ENCODE results near the gene CD14.
"Not testable (repeated sequence)": the region's sequence is repeated elsewhere in the genome, so short reads cannot be mapped to it uniquely, and the experiment has no call there.

Gene CD14

DNA sequence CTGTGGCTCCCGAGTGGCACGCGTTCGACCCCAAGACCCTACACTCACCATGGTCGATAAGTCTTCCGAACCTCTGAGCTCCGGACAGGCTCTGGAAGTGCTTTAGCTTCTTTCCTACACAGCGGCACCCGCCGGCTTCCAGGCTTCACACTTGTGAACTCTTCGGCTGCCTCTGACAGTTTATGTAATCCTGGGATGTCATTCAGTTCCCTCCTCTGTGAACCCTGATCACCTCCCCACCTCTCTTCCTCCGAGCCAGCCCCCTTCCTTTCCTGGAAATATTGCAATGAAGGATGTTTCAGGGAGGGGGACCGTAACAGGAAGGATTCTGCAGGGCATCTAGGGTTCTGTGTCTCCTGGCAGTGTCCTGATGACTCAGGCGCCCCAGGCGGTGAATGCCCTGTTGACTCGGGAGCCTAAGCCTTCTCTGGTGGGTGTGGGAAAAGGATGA, at the start of gene CD14:
CD14 (minus strand) TSS at position 155 of the 451 bp plus-strand sequence; CDS start at position 51, 104 bp downstream.
- H3K4me3 ChIP-seq (ENCODE audit: low read depth, low read length): no peak within 1 kb of the TSS

- H3K4me3 ChIP-seq (ENCODE audit: low read depth, low read length): no peak overlapping the region
These were observed 46.0 kb upstream of the CD14 start for GRCh38 chr5:140678993-140679392.

- H3K4me3 ChIP-seq (ENCODE audit: low read depth, low read length): no peak overlapping the region
These were observed 45.0 kb upstream of the CD14 start for GRCh38 chr5:140677947-140678346.

DNA sequence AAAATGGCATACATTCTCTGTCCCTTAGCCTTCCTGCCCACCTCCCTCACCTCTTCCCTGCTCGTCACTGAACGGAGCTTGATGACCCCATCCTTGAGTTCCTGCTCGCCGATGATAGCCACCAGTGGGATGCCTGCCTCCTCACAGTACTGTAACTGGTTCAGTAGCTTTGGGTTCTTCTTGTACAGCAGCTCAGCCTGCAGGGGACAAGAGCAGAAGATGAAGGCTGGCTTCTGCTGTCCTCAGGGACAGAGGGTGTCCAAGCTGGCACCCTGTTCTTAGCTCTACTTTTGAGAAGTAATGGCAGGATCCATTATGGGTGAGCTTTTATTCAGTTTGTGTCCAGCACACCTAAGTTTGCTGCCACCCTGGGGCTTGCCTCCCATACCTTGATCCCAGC, 41.7 kb upstream of the CD14 start:
- no peak overlapping the region for H3K4me3 ChIP-seq (ENCODE audit: low read depth, low read length)

GRCh38 chr5:140674211-140674610, 41.2 kb upstream of the CD14 start:
- no peak overlapping the region for H3K4me3 ChIP-seq (ENCODE audit: low read depth, low read length)

- H3K4me3 ChIP-seq (ENCODE audit: low read depth, low read length): peak within 1 kb of the TSS; percentile 14
These were observed 40.4 kb upstream of the CD14 start, which contains the start of gene DND1 for GRCh38 chr5:140673187-140673976. DND1 (minus strand) TSS chr5:140673576; CDS start chr5:140673542, 34 bp downstream.

- peak overlapping the region; percentile 14 for H3K4me3 ChIP-seq (ENCODE audit: low read depth, low read length)
These were observed 39.6 kb upstream of the CD14 start for GRCh38 chr5:140672455-140673186.

DNA sequence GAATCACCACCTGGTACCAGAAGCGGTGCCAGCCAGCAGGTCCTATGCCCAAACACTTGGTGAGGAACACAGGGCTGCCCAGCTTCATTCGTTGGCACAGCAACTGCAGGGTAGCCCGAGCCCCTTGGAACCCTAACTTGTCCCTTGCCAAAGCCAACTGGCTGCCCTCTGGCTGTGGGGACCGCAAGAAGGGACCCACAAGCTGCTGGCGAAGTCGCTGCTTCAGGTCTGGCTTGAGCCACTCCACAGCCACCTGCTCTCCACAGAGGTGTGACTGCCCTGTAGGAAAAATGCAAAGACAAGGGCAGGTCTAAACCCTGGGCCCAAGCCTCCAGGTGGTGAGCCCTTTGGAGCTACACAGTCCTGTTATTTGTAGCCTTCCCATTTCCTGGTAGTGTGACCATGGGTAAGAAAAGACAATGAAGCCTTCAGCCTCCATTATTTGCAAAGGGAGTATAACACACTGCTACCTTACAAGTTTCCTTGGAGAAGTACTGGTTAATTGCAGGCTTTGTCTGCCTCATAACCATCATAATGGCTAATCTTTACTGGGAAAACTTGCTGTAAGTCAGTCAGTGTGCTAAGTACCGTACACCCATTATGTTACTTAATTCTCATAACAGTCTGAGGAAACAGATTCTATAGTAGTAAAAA, 38.6 kb upstream of the CD14 start:
- no peak overlapping the region for H3K4me3 ChIP-seq (ENCODE audit: low read depth, low read length)

- H3K4me3 ChIP-seq (ENCODE audit: low read depth, low read length): not testable (repeated sequence)
These were observed 38.1 kb upstream of the CD14 start for GRCh38 chr5:140671035-140671434.

DNA sequence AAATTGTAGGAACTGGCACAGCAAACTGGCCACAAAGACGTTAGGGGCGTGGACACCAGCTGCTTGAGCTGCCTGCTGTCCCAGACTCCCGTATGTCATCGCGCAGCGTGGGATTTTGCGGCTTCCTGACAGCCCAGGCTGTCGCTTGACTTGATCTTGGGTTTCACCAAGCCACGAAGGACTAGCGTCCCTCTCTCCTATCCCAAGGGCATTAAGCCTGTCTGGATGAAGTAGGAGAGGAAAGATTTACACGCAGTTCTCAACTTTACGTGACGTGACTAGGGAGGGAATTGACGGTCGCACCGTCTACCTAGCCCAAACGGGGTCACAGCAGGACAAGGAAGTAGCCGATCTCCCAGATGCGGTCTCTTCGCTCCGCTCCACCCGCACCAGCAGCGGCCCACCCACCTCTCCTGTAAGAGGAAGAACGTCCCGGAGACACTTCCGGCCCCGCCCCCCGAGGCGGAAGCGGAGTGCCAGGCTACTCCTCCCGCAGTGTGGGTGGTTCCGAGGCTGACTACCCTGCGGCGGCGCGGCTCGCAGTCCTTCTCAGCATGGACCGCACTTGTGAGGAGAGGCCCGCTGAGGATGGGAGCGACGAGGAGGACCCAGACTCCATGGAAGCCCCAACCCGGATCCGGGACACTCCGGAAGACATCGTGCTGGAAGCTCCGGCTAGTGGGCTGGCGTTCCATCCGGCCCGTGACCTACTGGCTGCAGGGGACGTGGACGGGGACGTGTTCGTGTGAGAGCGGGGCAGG, 31.6 kb upstream of the CD14 start, which contains the start of gene WDR55:
WDR55 (plus strand) TSS at position 546 of the 761 bp plus-strand sequence; CDS start at position 555, 9 bp downstream.
- H3K4me3 ChIP-seq (ENCODE audit: low read depth, low read length): peak within 1 kb of the TSS; percentile 92

DNA sequence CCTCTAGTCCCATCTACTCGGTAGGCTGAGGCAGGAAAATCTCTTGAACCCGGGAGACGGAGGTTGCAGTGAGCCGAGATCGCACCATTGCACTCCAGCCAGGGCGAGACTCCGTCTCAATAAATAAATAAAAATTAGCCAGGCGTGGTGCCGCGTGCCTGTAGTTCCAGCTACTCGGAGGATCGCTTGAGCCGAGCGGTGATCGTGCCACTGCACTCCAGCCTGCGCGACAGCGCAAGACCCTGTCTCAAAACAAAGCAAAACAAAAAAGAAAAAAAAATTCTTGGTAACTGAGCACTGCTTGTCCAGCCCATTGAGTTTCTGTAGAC, 31.0 kb upstream of the CD14 start:
- H3K4me3 ChIP-seq (ENCODE audit: low read depth, low read length): peak overlapping the region; percentile 92

DNA sequence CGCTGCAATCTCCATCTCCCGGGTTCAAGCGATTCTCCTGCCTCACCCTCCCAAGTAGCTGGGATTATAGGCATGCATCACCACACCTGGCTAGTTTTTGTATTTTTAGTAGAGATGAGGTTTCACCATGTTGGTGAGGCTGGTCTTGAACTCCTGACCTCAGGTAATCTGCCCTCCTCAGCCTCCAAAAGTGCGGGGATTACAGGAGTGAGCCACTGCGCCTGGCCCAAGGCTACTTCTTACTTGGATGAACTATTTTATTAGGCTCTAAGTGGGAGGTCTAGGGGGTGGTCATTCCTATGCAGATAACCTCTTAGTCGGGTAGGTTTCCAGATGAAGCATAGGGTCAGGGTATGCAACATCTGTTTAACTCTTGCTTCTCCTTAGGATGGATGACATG, 27.4 kb upstream of the CD14 start:
- not testable (repeated sequence) for H3K4me3 ChIP-seq (ENCODE audit: low read depth, low read length)

- no peak overlapping the region for H3K4me3 ChIP-seq (ENCODE audit: low read depth, low read length)
These were observed 25.9 kb upstream of the CD14 start for GRCh38 chr5:140658870-140659269.

DNA sequence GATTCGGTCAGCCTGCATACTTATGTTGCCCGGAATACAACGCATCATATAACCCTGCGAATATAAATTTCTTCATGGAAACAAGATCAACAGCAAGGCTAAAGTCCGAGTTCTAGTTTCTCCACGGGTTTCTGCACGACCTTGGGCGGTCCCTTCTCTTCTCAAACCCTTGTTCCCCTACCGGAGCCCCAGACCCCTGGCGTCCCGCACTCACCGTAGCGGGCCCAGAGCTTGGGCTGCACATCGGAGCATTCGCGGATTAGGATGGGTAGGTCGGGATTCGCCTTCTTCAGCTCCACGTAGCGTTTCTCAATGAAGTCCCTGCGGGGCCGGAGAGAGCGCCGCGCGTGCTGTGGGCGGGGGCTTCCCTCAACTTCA, 14.1 kb upstream of the CD14 start:
- H3K4me3 ChIP-seq (ENCODE audit: low read depth, low read length): peak overlapping the region; percentile 74

DNA sequence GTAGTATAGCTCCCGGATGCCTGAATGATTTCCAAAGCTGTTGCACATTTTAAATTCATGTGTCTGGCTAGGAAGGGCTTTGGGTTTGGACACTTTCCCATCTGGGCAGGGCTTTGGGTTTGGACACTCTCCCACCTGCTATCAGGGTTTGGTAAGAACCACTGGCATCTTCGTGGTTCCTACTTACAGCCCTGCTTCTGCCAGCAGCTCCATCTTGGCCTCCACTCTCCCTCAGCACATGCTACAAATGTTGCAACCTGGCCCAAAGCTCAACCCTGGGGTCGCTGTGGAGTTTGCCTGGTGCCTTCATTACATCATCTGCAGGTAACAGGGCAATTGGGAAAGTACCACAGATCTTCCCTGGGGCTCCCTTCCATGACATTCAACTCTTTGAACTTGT, 9.7 kb upstream of the CD14 start:
- H3K4me3 ChIP-seq (ENCODE audit: low read depth, low read length): no peak overlapping the region

- H3K4me3 ChIP-seq (ENCODE audit: low read depth, low read length): no peak overlapping the region
These were observed 8.7 kb upstream of the CD14 start for GRCh38 chr5:140641716-140642115.

DNA sequence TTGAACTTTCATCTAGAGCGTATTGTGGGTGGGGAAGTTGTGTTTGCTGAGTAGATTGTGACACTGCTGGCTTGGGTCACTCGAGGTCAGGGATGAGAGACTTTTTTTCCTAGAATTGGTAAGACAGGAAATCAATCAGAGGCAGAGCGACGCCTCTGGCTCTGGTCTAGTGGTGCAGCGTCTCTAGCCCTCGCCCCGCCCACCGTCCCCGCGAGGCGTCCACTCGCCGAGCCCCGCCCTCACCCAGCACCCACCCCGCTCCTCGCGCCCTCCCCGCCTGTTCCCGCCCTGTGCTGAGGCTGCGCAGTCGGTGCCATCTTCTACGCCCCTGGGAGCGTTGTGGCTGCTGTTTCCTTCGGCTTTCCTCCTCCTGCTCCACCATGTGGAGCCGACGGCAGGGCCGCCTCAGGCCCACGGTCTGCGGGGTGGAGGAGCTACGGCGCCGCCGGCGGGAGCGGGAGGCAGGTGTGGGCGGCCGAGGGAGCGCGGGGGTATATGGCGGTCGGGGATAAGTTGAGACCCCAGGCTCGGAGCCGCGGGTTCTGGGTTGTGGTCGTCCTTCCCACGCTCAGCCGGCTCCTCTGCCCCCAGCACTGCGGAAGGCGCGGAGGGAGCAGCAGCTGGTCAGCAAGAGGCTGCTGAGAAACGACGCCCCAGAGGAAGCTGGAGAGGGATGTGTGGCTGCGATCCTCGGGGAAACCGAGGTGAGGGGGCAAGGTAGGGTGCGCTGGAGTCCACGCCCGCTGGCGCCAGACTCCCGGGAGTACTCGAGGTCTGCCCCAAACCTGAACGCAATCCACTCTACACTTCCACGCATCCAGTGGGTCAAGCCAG, 6.4 kb upstream of the CD14 start, which contains the start of gene TMCO6:
TMCO6 (plus strand) TSS at position 304 of the 834 bp plus-strand sequence; CDS start at position 381, 77 bp downstream.
- peak within 1 kb of the TSS; percentile 81 for H3K4me3 ChIP-seq (ENCODE audit: low read depth, low read length)

DNA sequence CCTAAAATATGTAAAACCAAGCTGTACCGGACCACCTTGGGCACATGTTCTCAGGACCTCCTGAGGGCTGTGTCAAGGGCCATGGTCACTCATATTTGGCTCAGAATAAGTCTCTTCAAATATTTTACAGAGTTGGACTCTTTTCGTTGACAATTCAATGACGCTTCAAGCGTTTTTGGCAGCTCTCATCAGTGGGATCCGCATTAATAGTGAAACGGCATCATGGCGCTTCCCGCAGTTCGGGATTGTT, 5.8 kb upstream of the CD14 start:
- H3K4me3 ChIP-seq (ENCODE audit: low read depth, low read length): not testable (repeated sequence)

- H3K4me3 ChIP-seq (ENCODE audit: low read depth, low read length): no peak overlapping the region
These were observed 4.6 kb upstream of the CD14 start for GRCh38 chr5:140637371-140638100.

Measured in iPS-11a (cell line).